ENCODE data around the gene IRGC.
"Not testable (repeated sequence)": the region's sequence is repeated elsewhere in the genome, so short reads cannot be mapped to it uniquely, and the experiment has no call there.

IRGC gene, protein sequence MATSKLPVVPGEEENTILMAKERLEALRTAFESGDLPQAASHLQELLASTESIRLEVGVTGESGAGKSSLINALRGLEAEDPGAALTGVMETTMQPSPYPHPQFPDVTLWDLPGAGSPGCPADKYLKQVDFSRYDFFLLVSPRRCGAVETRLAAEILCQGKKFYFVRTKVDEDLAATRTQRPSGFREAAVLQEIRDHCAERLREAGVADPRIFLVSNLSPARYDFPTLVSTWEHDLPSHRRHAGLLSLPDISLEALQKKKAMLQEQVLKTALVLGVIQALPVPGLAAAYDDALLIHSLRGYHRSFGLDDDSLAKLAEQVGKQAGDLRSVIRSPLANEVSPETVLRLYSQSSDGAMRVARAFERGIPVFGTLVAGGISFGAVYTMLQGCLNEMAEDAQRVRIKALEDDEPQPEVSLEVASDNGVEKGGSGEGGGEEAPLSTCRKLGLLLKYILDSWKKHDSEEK

GRCh38 chr19:43715776-43716175 is at the start of gene IRGC:
TSS of gene IRGC (plus strand) at chr19:43716076. CDS start at chr19:43718559, 2,483 bp downstream.
- no peak for DNase-seq

DNA sequence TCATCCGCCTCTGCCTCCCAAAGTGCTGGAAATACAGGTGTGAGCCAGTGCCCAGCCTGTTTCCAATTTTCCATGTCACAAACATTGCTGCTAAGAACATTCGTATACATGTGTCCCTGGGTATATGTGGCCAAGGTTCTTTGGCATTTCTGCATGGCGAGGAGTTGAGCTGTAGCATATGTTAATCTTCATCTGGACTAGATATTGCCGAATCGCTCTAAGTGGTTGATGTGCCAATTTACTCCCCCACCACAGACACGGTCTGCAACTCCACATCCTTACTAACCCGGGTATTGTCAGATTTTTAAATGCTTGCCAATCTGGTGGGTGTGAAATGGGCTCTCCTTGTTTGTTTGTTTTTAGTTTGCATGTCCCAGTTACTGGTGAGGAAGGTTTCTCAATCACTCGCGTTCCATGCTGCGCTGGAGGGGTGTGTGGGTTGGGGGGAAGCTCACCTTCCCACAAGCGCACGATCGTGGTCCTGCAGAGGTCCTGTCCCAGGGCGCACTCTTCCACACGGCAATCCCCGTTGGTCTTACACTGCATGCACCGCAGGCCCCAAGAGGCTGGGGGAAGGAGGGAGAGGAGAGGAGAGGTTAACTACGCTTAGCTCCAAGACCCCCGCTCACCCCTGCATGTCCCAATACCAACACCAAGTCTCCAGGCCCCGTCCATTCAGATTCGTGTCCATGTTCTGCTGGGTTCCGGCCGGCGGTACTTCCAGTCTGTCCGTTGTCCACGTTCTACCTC is 48.6 kb upstream of the IRGC start:
- DNase-seq, result no peak

DNA sequence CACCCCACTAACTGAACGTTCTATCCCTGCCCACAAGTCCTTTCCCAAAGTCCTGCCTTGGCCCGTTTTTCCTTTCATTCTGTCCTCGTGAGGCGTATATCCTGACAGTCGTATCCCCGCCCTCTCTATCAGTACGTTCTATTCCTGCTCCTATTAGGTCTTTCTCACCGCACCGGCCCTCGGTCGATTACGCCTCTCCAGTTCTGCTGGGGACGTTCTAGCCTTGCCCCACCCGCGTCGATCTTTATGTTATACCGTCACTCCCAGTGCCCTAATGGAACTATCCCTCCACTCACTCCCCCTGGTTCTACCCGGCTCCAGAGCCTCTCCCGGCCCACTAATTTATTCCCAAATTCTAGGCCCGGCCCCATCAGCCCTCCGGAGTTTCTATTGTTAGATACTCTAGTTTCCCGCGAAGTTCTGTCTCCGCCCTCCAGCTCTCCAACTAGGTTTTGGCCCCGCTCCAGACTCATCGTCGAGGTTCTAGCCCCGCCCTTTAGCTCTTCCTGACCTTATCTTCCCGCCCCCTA is 47.9 kb upstream of the IRGC start:
- peak in 2 of 56 donors; percentile 84 to 98 for DNase-seq

GRCh38 chr19:43668406-43669109 is 47.3 kb upstream of the IRGC start:
- peak; percentile 84 to 100 (median 97) for DNase-seq

DNA sequence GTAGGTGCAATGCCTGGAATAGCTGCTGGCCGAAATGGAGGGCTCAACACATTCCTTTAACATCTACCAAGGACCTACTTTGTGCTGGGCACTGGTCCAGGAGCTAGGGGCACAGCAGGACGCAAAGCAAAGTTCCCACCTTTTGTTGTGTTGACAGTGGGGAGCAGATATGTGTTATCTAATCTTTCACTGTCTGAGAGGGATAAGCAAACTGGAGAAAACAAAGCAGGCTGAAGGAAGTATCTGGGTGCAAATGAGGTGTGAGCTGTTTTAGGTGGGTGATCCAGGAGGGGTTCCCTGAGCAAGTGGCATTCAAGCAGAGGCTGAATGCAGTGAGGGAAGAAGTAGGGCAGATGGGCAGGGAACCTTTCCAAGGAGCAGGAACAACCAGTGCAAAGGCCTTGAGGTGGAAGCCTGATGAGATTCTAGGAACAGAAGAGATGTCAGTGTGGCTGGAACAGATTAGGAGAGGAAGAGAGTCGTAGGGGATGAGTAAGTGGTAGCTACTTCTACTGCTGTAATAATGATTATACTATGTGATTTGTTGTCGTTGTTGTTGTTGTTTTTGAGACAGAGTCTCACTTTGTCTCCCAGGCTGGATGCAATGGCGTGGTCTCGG is 43.7 kb upstream of the IRGC start:
- no peak for DNase-seq

DNA sequence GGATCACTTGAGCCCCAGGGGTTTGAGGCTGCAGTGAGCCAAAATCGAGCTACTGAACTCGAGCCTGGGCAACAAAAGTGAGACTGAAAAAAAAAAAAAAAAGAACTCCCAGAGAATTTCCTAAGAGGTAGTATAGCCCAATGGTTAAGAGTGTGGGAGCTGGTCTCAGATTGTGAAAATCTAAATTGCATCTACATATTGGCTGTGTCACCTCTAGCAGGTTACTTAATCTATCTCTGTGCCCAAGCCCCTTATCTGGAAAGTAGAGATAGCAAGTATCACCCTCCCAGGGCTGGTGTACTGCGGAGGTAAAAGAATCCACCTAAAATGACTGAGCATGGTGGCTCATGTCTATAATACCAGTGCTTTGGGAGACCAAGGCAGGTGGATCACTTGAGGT is 42.2 kb upstream of the IRGC start:
- no peak for DNase-seq

- DNase-seq, result no peak
Measured at GRCh38 chr19:43674183-43674582, 41.7 kb upstream of the IRGC start.

- no peak for DNase-seq
Measured at GRCh38 chr19:43674596-43674995, 41.3 kb upstream of the IRGC start.

DNA sequence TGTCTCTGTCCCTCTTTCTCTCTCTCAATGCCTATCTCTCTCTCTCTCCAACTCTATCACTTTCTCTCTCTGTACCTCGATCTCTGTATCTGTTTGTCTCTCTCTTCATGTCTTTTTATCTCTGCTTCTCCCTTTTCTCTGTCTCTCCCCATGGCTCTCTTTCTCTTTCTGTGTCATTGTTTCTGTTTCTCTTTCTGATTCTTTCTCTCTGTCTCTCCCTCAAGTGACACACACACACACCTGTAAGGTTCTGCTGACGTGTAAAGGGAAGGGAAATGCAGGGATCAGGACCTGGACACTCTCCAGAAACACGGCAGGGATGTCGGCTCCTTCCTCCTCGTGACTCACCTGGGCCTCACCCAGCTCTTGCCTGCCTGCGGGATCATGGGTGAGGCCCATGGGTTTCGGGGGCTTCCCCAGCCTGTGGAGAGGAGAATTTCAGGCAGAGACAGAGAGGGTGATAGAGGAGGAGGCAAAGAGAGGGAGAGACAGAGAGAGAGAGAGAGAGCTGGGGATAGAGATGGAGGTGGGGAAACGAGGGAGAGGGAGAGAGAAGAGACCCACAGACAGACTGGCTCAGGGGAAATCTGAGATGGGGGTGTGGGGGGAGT is 40.5 kb upstream of the IRGC start:
- DNase-seq, result peak in 1 of 56 donors; percentile 6

- DNase-seq, result no peak
Measured at GRCh38 chr19:43675906-43676305, 40.0 kb upstream of the IRGC start.

GRCh38 chr19:43678512-43679261 is 37.2 kb upstream of the IRGC start:
- DNase-seq, result peak in 3 of 56 donors; percentile 8 to 22 (median 17)

DNA sequence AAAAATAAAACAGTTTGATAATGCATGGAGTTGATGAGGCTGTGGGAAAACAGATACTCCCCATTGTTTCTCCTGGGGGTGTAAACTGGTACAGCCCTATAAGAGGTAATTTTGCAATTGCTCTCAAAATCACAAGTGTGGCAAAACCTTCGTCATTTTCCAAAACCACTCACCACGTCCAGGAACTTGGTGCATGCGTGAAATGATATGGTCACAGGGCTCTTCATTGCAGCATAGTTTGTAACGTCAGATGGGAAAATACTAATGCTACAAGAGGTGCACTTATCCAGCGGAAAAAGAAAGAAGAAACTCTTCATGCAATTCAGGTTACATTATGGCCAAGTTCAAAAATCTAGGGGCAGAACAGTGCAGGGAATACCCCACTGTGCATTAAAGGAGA is 34.1 kb upstream of the IRGC start:
- DNase-seq, result no peak

DNA sequence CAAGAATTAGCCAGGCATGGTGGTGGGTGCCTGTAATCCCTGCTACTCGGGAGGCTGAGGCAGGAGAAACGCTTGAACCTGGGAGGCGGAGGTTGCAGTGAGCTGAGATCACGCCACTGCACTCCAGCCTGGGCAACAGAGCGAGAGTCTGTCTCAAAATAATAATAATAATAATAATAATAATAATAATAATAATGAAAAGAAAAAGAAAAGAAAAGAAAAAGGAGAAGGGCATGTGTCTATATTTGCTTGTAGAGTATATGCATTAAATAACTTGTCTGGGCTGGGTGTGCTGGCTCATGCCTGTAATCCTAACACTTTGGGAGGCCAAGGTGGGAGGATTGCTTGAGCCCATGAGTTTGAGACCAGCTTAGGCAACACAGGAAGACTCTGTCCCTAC is 33.6 kb upstream of the IRGC start:
- not testable (repeated sequence) for DNase-seq

DNA sequence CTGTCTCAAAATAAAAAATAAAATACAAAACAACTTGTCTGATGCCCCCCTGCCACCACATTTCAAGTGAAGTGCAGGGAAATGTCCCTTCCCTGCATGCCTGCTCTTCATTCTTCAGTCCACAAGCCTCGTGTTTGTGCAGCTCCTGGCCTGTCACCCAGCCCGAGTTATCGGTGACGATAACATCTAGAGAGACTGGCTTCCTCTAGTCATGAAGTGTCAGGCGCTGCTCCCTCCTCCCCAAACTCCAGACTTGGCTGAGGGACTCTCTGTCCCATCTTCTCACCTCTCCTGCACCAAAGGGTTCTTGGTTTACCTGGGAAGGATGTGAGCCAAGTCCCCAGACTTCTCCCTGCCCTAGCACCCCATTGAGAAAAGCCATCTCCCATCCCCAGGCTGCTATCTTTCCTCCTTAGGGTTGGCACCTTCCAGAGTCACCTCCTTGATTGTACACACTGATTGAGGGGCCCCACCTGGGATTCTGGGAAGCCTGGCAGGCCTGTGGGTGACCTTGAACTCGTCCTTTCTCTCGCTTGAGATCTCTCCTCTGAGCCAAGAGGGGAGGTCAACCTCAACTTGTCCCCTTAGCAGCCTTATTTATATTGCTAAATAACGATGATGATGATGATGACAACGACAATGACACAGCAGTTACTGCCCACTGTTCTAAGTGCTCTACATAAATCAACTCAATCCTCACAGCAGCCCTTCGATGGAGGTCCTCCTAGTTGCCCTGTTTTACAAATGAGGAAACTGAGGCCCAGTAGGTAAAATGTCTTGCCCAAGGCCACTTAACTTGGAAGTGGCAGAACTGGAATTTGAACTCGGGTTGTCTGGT is 32.8 kb upstream of the IRGC start:
- DNase-seq, result no peak

DNA sequence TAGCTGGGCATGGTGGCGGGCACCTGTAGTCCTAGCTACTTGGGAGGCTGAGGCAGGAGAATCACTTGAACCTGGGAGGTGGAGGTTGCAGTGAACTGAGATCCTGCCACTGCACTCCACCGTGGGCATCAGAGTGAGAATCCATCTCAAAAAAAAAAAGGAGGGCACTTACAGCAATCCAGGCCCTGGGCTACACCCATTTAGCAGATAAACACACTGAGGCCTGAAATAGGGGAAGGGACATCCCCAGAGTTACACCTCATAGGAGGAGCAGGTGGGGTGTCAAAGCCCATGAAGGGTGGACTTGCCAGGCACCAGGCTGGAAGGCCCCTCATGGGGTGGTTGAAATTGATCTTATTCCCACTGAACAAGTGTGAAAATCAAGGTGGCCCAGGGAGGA is 32.0 kb upstream of the IRGC start:
- no peak for DNase-seq

GRCh38 chr19:43684326-43684725 is 31.6 kb upstream of the IRGC start:
- no peak for DNase-seq

DNA sequence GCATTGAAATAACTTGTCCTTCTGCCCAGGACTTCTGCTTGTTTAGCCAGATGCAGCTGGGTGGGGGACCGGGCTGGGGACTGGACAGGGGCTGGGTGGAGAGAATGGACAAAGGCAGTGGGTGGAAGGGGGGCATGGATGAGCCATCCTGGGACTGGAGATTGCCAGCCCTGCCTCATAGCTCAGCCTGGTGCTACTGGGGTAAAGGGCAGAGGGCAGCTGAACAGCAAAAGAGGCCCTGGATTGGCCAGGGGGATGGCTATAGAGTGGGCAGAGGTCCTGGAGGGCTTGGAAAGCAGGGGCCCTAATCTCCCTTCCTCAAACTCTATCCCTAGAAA is 28.2 kb upstream of the IRGC start:
- peak in 30 of 56 donors; percentile 2 to 63 (median 31) for DNase-seq

GRCh38 chr19:43688059-43688701 is 27.7 kb upstream of the IRGC start:
- DNase-seq, result no peak

- no peak for DNase-seq
Measured at GRCh38 chr19:43690444-43690843, 25.4 kb upstream of the IRGC start.

All from nucleus accumbens (tissue), 56 donors.